Stimulated activated naive CD8-positive, alpha-beta T cell treated with anti-CD3 and anti-CD28 coated beads, Interleukin-15, amount 100 ng/mL, for 72 hours (primary cell): ENCODE data around the gene TIGIT.

Source experiments
- ATAC-seq: fragments of 150-1000 bp; cut with Tn5 transposase; 2 replicates; pipeline ENCODE4 v1.10.0; 2021; ENCODE audit warnings: mild to moderate bottlenecking, moderate library complexity
- DNase-seq, 2 donors: peaks; one replicate each; pipeline ENCODE4 v3.0.0; 2021 to 2022
- H3K27ac Mint-ChIP-seq, 2 donors: one replicate each; pipeline ENCODE4 v1.8.0; 2022; ENCODE audit warnings: mild to moderate bottlenecking in 2 of 2, mixed read lengths in 2 of 2, moderate library complexity in 2 of 2
- H3K27me3 Mint-ChIP-seq: one replicate; pipeline ENCODE4 v1.8.0; 2022; ENCODE audit warnings: mixed read lengths
- H3K4me1 Mint-ChIP-seq: one replicate; pipeline ENCODE4 v1.8.0; 2022; ENCODE audit warnings: mild to moderate bottlenecking, mixed read lengths
- H3K4me3 Mint-ChIP-seq, 2 donors: one replicate each; pipeline ENCODE4 v1.8.0; 2022; ENCODE audit warnings: mild to moderate bottlenecking in 2 of 2, mixed read lengths in 2 of 2, moderate library complexity in 1 of 2
- H3K9me3 Mint-ChIP-seq, 2 donors: one replicate each; pipeline ENCODE4 v1.8.0; 2022; ENCODE audit warnings: mixed read lengths in 2 of 2

Gene TIGIT

DNA sequence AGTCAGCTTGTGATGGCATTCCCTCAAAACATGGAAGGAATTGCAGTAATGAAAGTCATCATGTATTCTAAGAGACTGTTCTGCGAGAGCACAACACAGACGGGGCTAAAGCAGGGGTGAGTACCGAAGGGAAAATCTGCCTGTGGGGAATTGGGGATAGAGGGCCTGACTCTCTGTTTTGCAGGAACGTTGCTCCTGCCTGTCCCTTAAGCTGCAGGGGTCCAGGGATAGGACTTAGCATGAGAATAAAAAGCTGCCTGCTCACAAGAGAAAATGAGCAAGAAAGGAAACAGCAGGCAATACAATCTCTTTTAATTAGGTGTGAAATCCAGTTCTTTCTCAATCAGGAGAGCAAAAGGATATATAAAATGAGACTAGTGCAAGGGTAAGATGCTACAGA lies 62.2 kb downstream of the TIGIT start:
- H3K27me3 Mint-ChIP-seq, result no peaks in the 10 kb centered on the region
- H3K9me3 Mint-ChIP-seq, result no peaks in the 10 kb centered on the region
- DNase-seq (no peak), ATAC-seq (no peak)
- no peak overlapping the region for H3K27ac Mint-ChIP-seq
- no peak overlapping the region for H3K4me3 Mint-ChIP-seq
- H3K4me1 Mint-ChIP-seq, result peaks cover 6% of the 10 kb centered on the region

- no peak overlapping the region for H3K27ac Mint-ChIP-seq
- no peaks in the 10 kb centered on the region for H3K27me3 Mint-ChIP-seq
- ATAC-seq, result peak; percentile 83
- peaks cover 10% of the 10 kb centered on the region for H3K4me1 Mint-ChIP-seq
- H3K9me3 Mint-ChIP-seq, result no peaks in the 10 kb centered on the region
- DNase-seq, result peak in 1 of 2 donors; percentile 21
- no peak overlapping the region for H3K4me3 Mint-ChIP-seq
Observed at GRCh38 chr3:114356525-114356924, 62.7 kb downstream of the TIGIT start.
